ENCODE measurements around the gene ADGRG3. TPM values are rescaled to one million over a fixed set of nuclear protein-coding genes. Genes with fewer than 3 reads are reported as not detected.
A peak's percentile ranks its signal among the peaks of the same experiment; 100 is the strongest.

Gene ADGRG3
- total RNA-seq, 4 donors from 2014 or later, result 0.71 TPM; not detected in 3

DNA sequence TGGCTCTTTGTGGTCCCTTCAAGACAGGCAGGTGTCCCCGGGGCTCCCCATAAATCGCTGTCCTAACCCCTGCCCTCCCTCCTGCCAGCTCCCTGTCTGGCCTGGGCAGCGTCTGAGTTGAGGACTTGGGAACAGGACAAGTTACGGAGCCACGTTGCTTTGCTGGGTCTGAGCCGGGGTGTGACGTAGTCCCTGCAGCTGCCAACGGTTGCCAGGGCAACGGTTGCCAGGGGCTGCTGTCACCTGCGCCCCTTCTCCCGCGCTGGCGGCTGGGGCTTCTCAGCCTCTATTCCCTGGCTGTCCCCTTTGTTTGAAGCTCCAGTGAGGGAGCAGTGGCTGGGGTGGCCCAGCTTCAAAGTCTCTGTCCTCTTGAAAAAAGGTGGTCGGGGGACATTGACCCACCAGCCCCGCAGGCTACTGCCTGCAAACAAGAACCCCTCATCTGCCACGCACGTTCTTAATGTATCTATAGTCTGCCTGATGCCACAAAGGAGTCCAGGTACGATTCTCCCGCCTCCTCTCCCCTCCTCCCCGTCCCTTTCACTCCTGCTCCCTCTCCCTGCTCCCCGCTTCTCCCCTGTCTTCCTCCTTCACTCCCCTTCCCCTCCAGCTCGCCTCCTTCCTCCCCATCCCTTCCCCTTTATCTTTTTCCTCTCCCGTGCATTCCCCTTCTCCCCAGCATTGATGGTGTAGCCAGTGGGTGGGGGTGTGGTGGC, 28.8 kb upstream of the ADGRG3 start:
- no peaks in the 10 kb centered on the region for H3K36me3 ChIP-seq
- no peak overlapping the region for H3K4me3 ChIP-seq
- H3K27ac ChIP-seq, result peak overlapping the region; percentile 47 to 80 (median 71)
- in situ Hi-C loops (cut with MboI; ENCODE audit: low sequenced_read_pairs in 4 of 4), result no loop called here
- no peak for ATAC-seq
- H3K27me3 ChIP-seq, result no peaks in the 10 kb centered on the region
- H3K9me3 ChIP-seq, result no peaks in the 10 kb centered on the region
- no peak for DNase-seq
- peaks cover 0 to 5% of the 10 kb centered on the region in 2 donors for H3K4me1 ChIP-seq
- intact Hi-C loops (cut with DNase I; ENCODE audit: low total_unique reads), result no loop called here
- TF ChIP-seq POLR2A (IDR thresholded peaks at IDR 0.05), result no peak
- TF ChIP-seq CTCF (IDR thresholded peaks at IDR 0.05 in 4 of 5, conservative IDR thresholded peaks at IDR 0.05 in 1 of 5), result no peak

DNA sequence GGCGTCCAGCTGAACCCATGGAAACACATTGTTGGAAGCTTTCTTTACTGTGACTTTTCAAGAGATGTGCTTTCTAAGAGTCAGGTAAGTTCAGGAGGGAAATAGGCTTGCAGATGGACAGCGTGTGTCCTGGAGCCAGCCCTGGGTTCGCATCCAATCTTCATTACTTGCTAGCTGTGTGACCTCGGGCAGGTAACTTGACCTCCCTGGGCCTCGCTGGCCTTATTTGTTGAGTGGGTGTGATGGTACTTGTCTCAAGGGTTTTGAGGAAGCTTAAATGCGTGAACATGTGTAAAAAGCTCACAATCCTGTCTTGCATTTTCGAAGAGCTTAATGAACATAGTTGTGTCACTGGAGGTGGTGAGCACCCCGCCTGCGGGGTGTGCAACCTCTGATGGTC, 27.9 kb upstream of the ADGRG3 start:
- DNase-seq (no peak), ATAC-seq (no peak)
- Histone ChIP-seq H3K9me3 (no peaks in the 10 kb centered on the region), H3K4me3 (no peak overlapping the region), H3K27ac (peak overlapping the region; percentile 13 to 80 (median 71)), H3K36me3 (no peaks in the 10 kb centered on the region), H3K4me1 (peaks cover 0 to 5% of the 10 kb centered on the region in 2 donors), H3K27me3 (no peaks in the 10 kb centered on the region)
- TF ChIP-seq POLR2A (IDR thresholded peaks at IDR 0.05), result no peak
- TF ChIP-seq CTCF (IDR thresholded peaks at IDR 0.05 in 4 of 5, conservative IDR thresholded peaks at IDR 0.05 in 1 of 5), result no peak
- intact Hi-C loops (cut with DNase I; ENCODE audit: low total_unique reads), result no loop called here
- in situ Hi-C loops (cut with MboI; ENCODE audit: low sequenced_read_pairs in 4 of 4), result no loop called here

DNA sequence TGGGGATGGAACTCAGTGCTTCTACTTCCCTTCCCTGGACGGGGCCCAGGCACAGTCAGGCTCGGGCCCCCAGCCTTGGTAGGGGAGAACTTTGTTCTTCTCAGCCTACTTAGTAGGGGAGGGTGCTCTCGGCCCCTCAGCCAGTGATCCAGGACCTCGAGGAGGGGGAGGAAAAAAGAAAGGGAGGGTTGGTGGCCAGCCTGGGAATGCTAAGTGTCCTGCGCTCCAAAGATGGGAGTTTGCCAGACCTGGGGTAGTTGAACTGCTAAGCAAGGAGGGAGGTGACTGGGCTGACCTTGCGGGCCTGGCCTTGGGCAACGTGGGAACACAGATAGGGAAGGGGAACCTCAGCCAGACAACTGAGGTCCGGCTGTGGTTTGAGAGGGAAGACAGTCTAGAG, 27.5 kb upstream of the ADGRG3 start:
- Histone ChIP-seq H3K36me3 (no peaks in the 10 kb centered on the region), H3K9me3 (no peaks in the 10 kb centered on the region), H3K27ac (peak overlapping the region; percentile 13 to 80 (median 71)), H3K27me3 (no peaks in the 10 kb centered on the region), H3K4me1 (peaks cover 0 to 5% of the 10 kb centered on the region in 2 donors), H3K4me3 (no peak overlapping the region)
- TF ChIP-seq CTCF (IDR thresholded peaks at IDR 0.05 in 4 of 5, conservative IDR thresholded peaks at IDR 0.05 in 1 of 5) (no peak), POLR2A (IDR thresholded peaks at IDR 0.05) (no peak)
- in situ Hi-C loops (cut with MboI; ENCODE audit: low sequenced_read_pairs in 4 of 4), result no loop called here
- intact Hi-C loops (cut with DNase I; ENCODE audit: low total_unique reads), result no loop called here
- DNase-seq (no peak), ATAC-seq (no peak)

GRCh38 chr16:57642160-57643135, 25.7 kb upstream of the ADGRG3 start:
- peak overlapping the region; percentile 25 to 80 (median 71) for H3K27ac ChIP-seq
- H3K4me3 ChIP-seq, result no peak overlapping the region
- intact Hi-C loops (cut with DNase I; ENCODE audit: low total_unique reads), result no loop called here
- H3K4me1 ChIP-seq, result peaks cover 0 to 5% of the 10 kb centered on the region in 2 donors
- TF ChIP-seq CTCF (IDR thresholded peaks at IDR 0.05 in 4 of 5, conservative IDR thresholded peaks at IDR 0.05 in 1 of 5) (no peak), POLR2A (IDR thresholded peaks at IDR 0.05) (no peak)
- no peaks in the 10 kb centered on the region for H3K27me3 ChIP-seq
- in situ Hi-C loops (cut with MboI; ENCODE audit: low sequenced_read_pairs in 4 of 4), result no loop called here
- no peaks in the 10 kb centered on the region for H3K36me3 ChIP-seq
- no peak for ATAC-seq
- no peak for DNase-seq
- no peaks in the 10 kb centered on the region for H3K9me3 ChIP-seq

Data from gastrocnemius medialis (tissue), 4 donors.